Heart right ventricle (tissue), 16 donors: Measurements from ENCODE around the gene SEMA3G. TPM values are rescaled to one million over a fixed set of nuclear protein-coding genes. Genes with fewer than 3 reads are reported as not detected.
A peak's percentile ranks its signal among the peaks of the same experiment; 100 is the strongest.

ENCODE experiments used
- ATAC-seq, 8 donors: fragments of 200-7000 bp; cut with Tn5 transposase; one replicate each; pipeline ENCODE4 v1.9.1; 2020; ENCODE audit warnings: mild to moderate bottlenecking in 8 of 8, moderate library complexity in 8 of 8, moderate number of reproducible peaks in 1 of 8
- DNase-seq, 2 donors: peaks; one replicate each; pipeline ENCODE4 v3.0.0-alpha.2; 2020
- H3K27ac ChIP-seq, 10 donors: fragments of 200-600 bp; sonication (generic) in 2 of 10; one replicate each; pipeline versions ENCODE4 v1.5.0 to v1.8.0; 2020 to 2022; ENCODE audit warnings: mild to moderate bottlenecking in 3 of 10
- H3K27me3 ChIP-seq, 7 donors: fragments of 200-600 bp; one replicate each; pipeline ENCODE4 v1.8.0; 2021 to 2022; ENCODE audit warnings: mild to moderate bottlenecking in 2 of 7
- H3K36me3 ChIP-seq, 9 donors: fragments of 200-600 bp; sonication (generic) in 1 of 9; one replicate each; pipeline versions ENCODE4 v1.5.0 to v1.8.0; 2020 to 2022; ENCODE audit warnings: mild to moderate bottlenecking in 2 of 9
- H3K4me1 ChIP-seq, 9 donors: fragments of 200-600 bp; sonication (generic) in 1 of 9; one replicate each; pipeline versions ENCODE4 v1.5.0 to v1.8.0; 2020 to 2022; ENCODE audit warnings: mild to moderate bottlenecking in 4 of 9
- H3K4me3 ChIP-seq, 10 donors: fragments of 200-600 bp; sonication (generic) in 2 of 10; one replicate each; pipeline versions ENCODE4 v1.5.0 to v1.8.0; 2020 to 2022; ENCODE audit warnings: mild to moderate bottlenecking in 7 of 10, moderate library complexity in 2 of 10
- H3K9me3 ChIP-seq, 11 donors: fragments of 200-600 bp in 10 of 11; sonication (generic) in 2 of 11; one replicate each; pipeline versions ENCODE4 v1.5.0 to v1.8.0; 2013 to 2022; ENCODE audit warnings: mild to moderate bottlenecking in 2 of 11, control low read depth in 1 of 11, moderate library complexity in 1 of 11
- CTCF ChIP-seq, 9 donors: fragments of 200-600 bp; sonication (generic) in 2 of 9; IDR thresholded peaks; one replicate each; pipeline versions ENCODE4 v1.5.0 to v1.8.0; 2021 to 2022; ENCODE audit warnings: antibody characterized with exemption in 9 of 9, mild to moderate bottlenecking in 5 of 9, moderate library complexity in 1 of 9
- WGBS, 2 donors: extraction: QIAGEN DNeasy Blood & Tissue Kit; methylation state at CpG; one replicate each; pipeline ENCODE4 v1.1.7; 2013; ENCODE audit warnings: inconsistent platforms in 1 of 2; 5-methylcytosine and 5-hydroxymethylcytosine counted together
- intact Hi-C, 10 donors: fragments of 100-400 bp; cut with DNase I; formaldehyde crosslinking; loops; one replicate each; pipeline versions ENCODE4 v1.11.1 to v1.14.2; 2022
- polyA plus RNA-seq, 2 donors: library from polyadenylated mRNA; stranded (reverse); fragments of 200-250 nt; gene quantifications; one replicate each; pipeline ENCODE4 v1.2.3, GENCODE V29; 2013
- total RNA-seq, 10 donors: library from RNA; stranded (reverse); fragmentation: NEBNext Ultra II Directional in 3 of 10; extraction: Animal tissue kit (Norgen Biotek cat#: 25700) in 3 of 10; gene quantifications; one replicate each; pipeline versions ENCODE4 v1.2.1 to v1.2.4, GENCODE V29; 2021 to 2023
- donor health status: Arrhythmogenic right ventricular cardiomyopathy.
- donor health status: ischemic (EF 13 %, LVEDD 7.1; RV severe dilation, severe dysfunction).
- donor health status: healthy with polysubstance abuse.
- donor health status: DM: no; HTN: yes; CAD: no.
- donor health status: DM: no; HTN: no; CAD: no.
- donor health status: ischemic (EF 25% LVEDD 6.9; RV normal size, moderate dysfunction).
- donor health status: ischemic (EF 25% LVEDD 5.7; RV mildly dilated, moderate dysfunction).
- donor health status: healthy.
- donor health status: DM: yes; HTN: yes; CAD: no.
- donor health status: Ischemic cardiomyopathy.
- donor health status: ischemic (EF 35%, LVEDD 5.7; RV mildly dilated, moderate dysfunction).
- donor health status: nonischemic (EF 11% LVEDD 7.7; RV severe dilation, severe dysfunction).
- donor health status: DM: yes; HTN: yes; CAD: no.
- donor health status: PGD.
- donor health status: ischemic (EF 29% LVEDD 5.4; RV normal size, mild dysfunction).
- donor health status: nonischemic (EF 23%, LVEDD 6.1; RV moderate dilation, normal function).

Gene SEMA3G
- total and polyA plus RNA-seq, 12 donors = 8.3 to 17.8 (median 15.0) TPM

- TF ChIP-seq CTCF (IDR thresholded peaks at IDR 0.05) = no peak
- Histone ChIP-seq H3K9me3 (no peaks in the 10 kb centered on the region), H3K27me3 (no peaks in the 10 kb centered on the region), H3K4me3 (no peak overlapping the region), H3K36me3 (peaks cover 0 to 79% (median 16%) of the 10 kb centered on the region in 9 donors), H3K27ac (peak overlapping the region in 1 of 10 donors; percentile 11), H3K4me1 (peaks cover 8 to 62% (median 34%) of the 10 kb centered on the region in 9 donors)
- 68 to 79% methylated on average over 5 of the region's 5 CpGs for WGBS, 2 donors
- DNase-seq (no peak), ATAC-seq (peak in 1 of 8 donors; percentile 17)
- intact Hi-C loops = loop anchor here in 2 of 10 donors (10.0 kb wide), 2 partner anchors 206 to 216 kb away; partner anchors contain the start of genes GNL3 (in 1 of the 2) and PBRM1 (in 1 of the 2)
Measured at GRCh38 chr3:52469001-52469400, 24.1 kb upstream of the SEMA3G start.

- Histone ChIP-seq H3K4me3 (no peak overlapping the region), H3K36me3 (peaks cover 0 to 78% (median 9%) of the 10 kb centered on the region in 9 donors), H3K4me1 (peaks cover 8 to 61% (median 33%) of the 10 kb centered on the region in 9 donors), H3K27ac (peak overlapping the region in 6 of 10 donors; percentile 5 to 36 (median 20)), H3K27me3 (no peaks in the 10 kb centered on the region), H3K9me3 (no peaks in the 10 kb centered on the region)
- TF ChIP-seq CTCF (IDR thresholded peaks at IDR 0.05) = no peak
- ATAC-seq (peak in 3 of 8 donors; percentile 17 to 48 (median 27)), DNase-seq (no peak)
- intact Hi-C loops = loop anchor here in 2 of 10 donors (10.0 kb wide), 2 partner anchors 206 to 216 kb away; partner anchors contain the start of genes GNL3 (in 1 of the 2) and PBRM1 (in 1 of the 2)
- WGBS, 2 donors = 33 to 47% methylated on average over 9 of the region's 9 CpGs
Measured at GRCh38 chr3:52468336-52468735, 23.4 kb upstream of the SEMA3G start.

- no peaks in the 10 kb centered on the region for H3K27me3 ChIP-seq
- 84 to 94% methylated on average over 5 of the region's 5 CpGs for WGBS, 2 donors
- H3K36me3 ChIP-seq = peaks cover 0 to 88% (median 32%) of the 10 kb centered on the region in 9 donors
- no peak for DNase-seq
- H3K9me3 ChIP-seq = no peaks in the 10 kb centered on the region
- H3K4me3 ChIP-seq = no peak overlapping the region
- peaks cover 2 to 22% (median 7%) of the 10 kb centered on the region in 9 donors for H3K4me1 ChIP-seq
- no peak for TF ChIP-seq CTCF (IDR thresholded peaks at IDR 0.05)
- no peak for ATAC-seq
- intact Hi-C loops = loop anchor here in 2 of 10 donors (10.0 kb wide), 2 partner anchors 211 to 221 kb away; partner anchors contain the start of genes GNL3 (in 1 of the 2) and PBRM1 (in 1 of the 2)
- no peak overlapping the region for H3K27ac ChIP-seq
Measured at GRCh38 chr3:52463416-52463815, 18.5 kb upstream of the SEMA3G start.

- DNase-seq (no peak), ATAC-seq (no peak)
- intact Hi-C loops = loop anchor here in 2 of 10 donors (10.0 kb wide), 2 partner anchors 213 to 223 kb away; partner anchors contain the start of genes GNL3 (in 1 of the 2) and PBRM1 (in 1 of the 2)
- TF ChIP-seq CTCF (IDR thresholded peaks at IDR 0.05) = no peak
- Histone ChIP-seq H3K4me1 (peaks cover 0 to 21% (median 6%) of the 10 kb centered on the region in 9 donors), H3K9me3 (no peaks in the 10 kb centered on the region), H3K36me3 (peaks cover 0 to 93% (median 35%) of the 10 kb centered on the region in 9 donors), H3K27ac (no peak overlapping the region), H3K27me3 (no peaks in the 10 kb centered on the region), H3K4me3 (no peak overlapping the region)
- WGBS, 2 donors = 84 to 86% methylated on average over 6 of the region's 6 CpGs
Measured at GRCh38 chr3:52461874-52462273, 17.0 kb upstream of the SEMA3G start.
